HL-60 (cell line): ENCODE data around the gene MYLIP.
A peak's percentile ranks its signal among the peaks of the same experiment; 100 is the strongest.

Experiments
- DNase-seq, 2 experiments: peaks; one replicate each; pipeline ENCODE4 v3.0.0-alpha.2; 2010 to 2020; ENCODE audit warnings: low read depth in 1 of 2, low spot score in 1 of 2
- H3K27ac ChIP-seq: fragments of 250-450 bp; sonication (Bioruptor Pico); replicated peaks from 2 replicates; pipeline ENCODE4 v1.5.1; 2020; ENCODE audit warnings: mild to moderate bottlenecking, moderate library complexity
- H3K27me3 ChIP-seq: fragments of 250-450 bp; sonication (Bioruptor Pico); 2 replicates; pipeline ENCODE4 v1.5.1; 2021; ENCODE audit warnings: mild to moderate bottlenecking, moderate library complexity; ENCODE audit not compliant: insufficient read depth, poor library complexity, severe bottlenecking
- H3K4me3 ChIP-seq: replicated peaks from 2 replicates; pipeline ENCODE4 v1.5.1; 2011; ENCODE audit warnings: mild to moderate bottlenecking, control low read depth, low read length; ENCODE audit not compliant: insufficient read depth
- GABPA ChIP-seq: IDR thresholded peaks from 2 replicates; pipeline ENCODE4 v1.6.1; 2012; ENCODE audit warnings: low read depth
- POLR2AphosphoS5 ChIP-seq: IDR thresholded peaks from 2 replicates; pipeline ENCODE4 v1.6.1; 2012; ENCODE audit warnings: low read depth
- SPI1 ChIP-seq: IDR thresholded peaks from 2 replicates; pipeline ENCODE4 v1.6.1; 2012; ENCODE audit warnings: low read depth, mild to moderate bottlenecking, borderline replicate concordance
- TF ChIP-seq, protein P1 (sequence below): IDR thresholded peaks from one replicate; pipeline ENCODE4 v1.5.1; 2011; ENCODE audit warnings: low read length, control low read depth, inconsistent platforms; ENCODE audit not compliant: insufficient read depth
- TF ChIP-seq, protein P2 (sequence below): IDR thresholded peaks from 2 replicates; pipeline ENCODE4 v1.6.1; 2012; ENCODE audit warnings: low read depth; ENCODE audit not compliant: insufficient replicate concordance

MYLIP gene

GRCh38 chr6:16141514-16141913 is 12.6 kb downstream of the MYLIP start:
- no peak overlapping the region for H3K27ac ChIP-seq
- DNase-seq, result no peak
- TF ChIP-seq POLR2AphosphoS5, result no peak
- TF ChIP-seq GABPA, result no peak
- TF ChIP-seq, protein P1, sequence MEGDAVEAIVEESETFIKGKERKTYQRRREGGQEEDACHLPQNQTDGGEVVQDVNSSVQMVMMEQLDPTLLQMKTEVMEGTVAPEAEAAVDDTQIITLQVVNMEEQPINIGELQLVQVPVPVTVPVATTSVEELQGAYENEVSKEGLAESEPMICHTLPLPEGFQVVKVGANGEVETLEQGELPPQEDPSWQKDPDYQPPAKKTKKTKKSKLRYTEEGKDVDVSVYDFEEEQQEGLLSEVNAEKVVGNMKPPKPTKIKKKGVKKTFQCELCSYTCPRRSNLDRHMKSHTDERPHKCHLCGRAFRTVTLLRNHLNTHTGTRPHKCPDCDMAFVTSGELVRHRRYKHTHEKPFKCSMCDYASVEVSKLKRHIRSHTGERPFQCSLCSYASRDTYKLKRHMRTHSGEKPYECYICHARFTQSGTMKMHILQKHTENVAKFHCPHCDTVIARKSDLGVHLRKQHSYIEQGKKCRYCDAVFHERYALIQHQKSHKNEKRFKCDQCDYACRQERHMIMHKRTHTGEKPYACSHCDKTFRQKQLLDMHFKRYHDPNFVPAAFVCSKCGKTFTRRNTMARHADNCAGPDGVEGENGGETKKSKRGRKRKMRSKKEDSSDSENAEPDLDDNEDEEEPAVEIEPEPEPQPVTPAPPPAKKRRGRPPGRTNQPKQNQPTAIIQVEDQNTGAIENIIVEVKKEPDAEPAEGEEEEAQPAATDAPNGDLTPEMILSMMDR, result no peak
- TF ChIP-seq, protein P2, sequence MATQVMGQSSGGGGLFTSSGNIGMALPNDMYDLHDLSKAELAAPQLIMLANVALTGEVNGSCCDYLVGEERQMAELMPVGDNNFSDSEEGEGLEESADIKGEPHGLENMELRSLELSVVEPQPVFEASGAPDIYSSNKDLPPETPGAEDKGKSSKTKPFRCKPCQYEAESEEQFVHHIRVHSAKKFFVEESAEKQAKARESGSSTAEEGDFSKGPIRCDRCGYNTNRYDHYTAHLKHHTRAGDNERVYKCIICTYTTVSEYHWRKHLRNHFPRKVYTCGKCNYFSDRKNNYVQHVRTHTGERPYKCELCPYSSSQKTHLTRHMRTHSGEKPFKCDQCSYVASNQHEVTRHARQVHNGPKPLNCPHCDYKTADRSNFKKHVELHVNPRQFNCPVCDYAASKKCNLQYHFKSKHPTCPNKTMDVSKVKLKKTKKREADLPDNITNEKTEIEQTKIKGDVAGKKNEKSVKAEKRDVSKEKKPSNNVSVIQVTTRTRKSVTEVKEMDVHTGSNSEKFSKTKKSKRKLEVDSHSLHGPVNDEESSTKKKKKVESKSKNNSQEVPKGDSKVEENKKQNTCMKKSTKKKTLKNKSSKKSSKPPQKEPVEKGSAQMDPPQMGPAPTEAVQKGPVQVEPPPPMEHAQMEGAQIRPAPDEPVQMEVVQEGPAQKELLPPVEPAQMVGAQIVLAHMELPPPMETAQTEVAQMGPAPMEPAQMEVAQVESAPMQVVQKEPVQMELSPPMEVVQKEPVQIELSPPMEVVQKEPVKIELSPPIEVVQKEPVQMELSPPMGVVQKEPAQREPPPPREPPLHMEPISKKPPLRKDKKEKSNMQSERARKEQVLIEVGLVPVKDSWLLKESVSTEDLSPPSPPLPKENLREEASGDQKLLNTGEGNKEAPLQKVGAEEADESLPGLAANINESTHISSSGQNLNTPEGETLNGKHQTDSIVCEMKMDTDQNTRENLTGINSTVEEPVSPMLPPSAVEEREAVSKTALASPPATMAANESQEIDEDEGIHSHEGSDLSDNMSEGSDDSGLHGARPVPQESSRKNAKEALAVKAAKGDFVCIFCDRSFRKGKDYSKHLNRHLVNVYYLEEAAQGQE, result no peak
- TF ChIP-seq SPI1, result no peak
- H3K4me3 ChIP-seq, result no peak overlapping the region
- no peaks in the 10 kb centered on the region for H3K27me3 ChIP-seq

- no peak for TF ChIP-seq SPI1
- TF ChIP-seq POLR2AphosphoS5, result peak; percentile 32; the same call in 1 of the 2 replicates
These were observed 16.2 kb downstream of the MYLIP start for GRCh38 chr6:16145038-16145437.

GRCh38 chr6:16146028-16146427 is 17.1 kb downstream of the MYLIP start:
- no peak for DNase-seq
- no peak overlapping the region for H3K4me3 ChIP-seq
- no peaks in the 10 kb centered on the region for H3K27me3 ChIP-seq
- TF ChIP-seq, protein P2, result no peak
- TF ChIP-seq, protein P1, result no peak
- no peak for TF ChIP-seq POLR2AphosphoS5
- no peak for TF ChIP-seq GABPA
- H3K27ac ChIP-seq, result no peak overlapping the region

More at GRCh38 chr6:16145038-16145437, 16.2 kb downstream of the MYLIP start:
- H3K27ac ChIP-seq, result no peak overlapping the region
- H3K27me3 ChIP-seq, result no peaks in the 10 kb centered on the region
- no peak overlapping the region for H3K4me3 ChIP-seq
- DNase-seq, result no peak

DNA sequence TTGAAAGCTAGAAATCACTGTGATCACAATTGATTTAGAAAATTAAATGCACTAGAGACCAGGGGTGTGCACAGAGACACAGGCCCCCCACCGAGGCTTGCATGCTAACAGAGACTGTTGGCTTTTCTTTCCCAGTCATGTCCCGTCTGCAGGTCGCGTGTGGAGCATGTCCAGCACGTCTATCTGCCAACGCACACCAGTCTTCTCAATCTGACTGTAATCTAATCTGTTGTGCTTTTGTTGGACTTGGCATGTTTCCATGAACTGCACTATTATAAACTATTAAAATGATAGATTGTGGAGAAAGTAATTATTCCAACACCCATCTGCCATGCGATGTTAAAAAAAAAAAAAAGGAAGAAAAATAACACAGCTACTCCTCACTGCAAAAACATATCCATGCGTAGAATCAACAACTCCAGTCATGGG is 17.7 kb downstream of the MYLIP start:
- TF ChIP-seq, protein P2, result no peak
- TF ChIP-seq POLR2AphosphoS5, result no peak
- no peak for TF ChIP-seq GABPA
- TF ChIP-seq SPI1, result no peak
- TF ChIP-seq, protein P1, result no peak
- H3K4me3 ChIP-seq, result no peak overlapping the region
- no peak overlapping the region for H3K27ac ChIP-seq
- no peak for DNase-seq
- no peaks in the 10 kb centered on the region for H3K27me3 ChIP-seq
